HepG2 (cell line): ENCODE measurements around the gene PGM3. TPM values are rescaled to one million over a fixed set of nuclear protein-coding genes. Genes with fewer than 3 reads are reported as not detected.

Experiments
- ATAC-seq: fragments of 200-7000 bp; cut with Tn5 transposase; 3 replicates; pipeline ENCODE4 v1.9.1; 2020; ENCODE audit warnings: mild to moderate bottlenecking, moderate library complexity
- BruUV-seq: library from RNA; stranded (reverse); fragments of 400-500 nt; replicated peaks from 2 replicates; lab custom pipeline; 2021; lab: Mats Ljungman, UMichigan
- CTCF ChIA-PET: fragments of 300-600 bp; formaldehyde crosslinking; extraction: SDS; loops from one replicate; lab custom pipeline; 2021; ENCODE audit warnings: low total read pairs, inconsistent platforms, low intra/inter-chr PET ratio; lab: Yijun Ruan, JAX
- POLR2A ChIA-PET: fragments of 350-600 bp; sonication (Branson Sonifier 250); formaldehyde crosslinking; loops from one replicate; lab custom pipeline; 2020; ENCODE audit warnings: antibody characterized with exemption, inconsistent platforms; lab: Yijun Ruan, JAX
- DNase-seq: peaks from one replicate; pipeline ENCODE4 v3.0.0-alpha.2; 2015; ENCODE audit warnings: low spot score
- FAIRE-seq: peaks from 3 replicates; lab custom pipeline; 2011; peaks lifted over from hg19 to GRCh38; lab: Jason Lieb, UNC
- H2AFZ ChIP-seq: one replicate; pipeline ENCODE4 v1.6.1; 2011; ENCODE audit warnings: low read length, inconsistent platforms
- H3K27ac ChIP-seq: fragments of 300-600 bp; 3 replicates; pipeline ENCODE4 v1.8.0; 2011; ENCODE audit warnings: mixed run types, mild to moderate bottlenecking, mixed read lengths, low read length, inconsistent platforms; ENCODE audit not compliant: insufficient read depth; ENCODE audit errors: extremely low read length
- H3K27me3 ChIP-seq, 2 experiments: fragments of 200-600 bp in 1 of 2; 2 replicates in 1 of 2; 3 replicates in 1 of 2; pipeline versions ENCODE4 v1.6.0 to v1.8.0; 2011; ENCODE audit warnings: low read length in 2 of 2, mild to moderate bottlenecking in 2 of 2, moderate library complexity in 2 of 2, inconsistent platforms in 1 of 2; ENCODE audit not compliant: insufficient read depth in 2 of 2, control insufficient read depth in 1 of 2
- H3K36me3 ChIP-seq, 2 experiments: fragments of 200-600 bp in 1 of 2; replicated peaks in 1 of 2; 2 replicates in 1 of 2; 3 replicates in 1 of 2; pipeline versions ENCODE4 v1.5.1 to v1.8.0; 2011; ENCODE audit warnings: low read length in 2 of 2, inconsistent platforms in 1 of 2; ENCODE audit not compliant: insufficient read depth in 2 of 2, control insufficient read depth in 1 of 2
- H3K4me1 ChIP-seq: 2 replicates; pipeline ENCODE4 v1.5.1; 2012; ENCODE audit warnings: low read length, inconsistent platforms; ENCODE audit not compliant: insufficient read depth
- H3K4me2 ChIP-seq: 2 replicates; pipeline ENCODE4 v1.6.0; 2011; ENCODE audit warnings: low read depth, low read length, inconsistent platforms
- H3K4me3 ChIP-seq, 3 experiments: fragments of 200-600 bp in 1 of 3; sonication (generic), shearing (Covaris generic) in 1 of 3; replicated peaks in 1 of 3; 2 replicates each; pipeline ENCODE4 v1.5.1; 2011 to 2016; ENCODE audit warnings: low read length in 3 of 3, inconsistent platforms in 2 of 3, low read depth in 2 of 3, mild to moderate bottlenecking in 2 of 3, control low read depth in 1 of 3, mixed read lengths in 1 of 3; ENCODE audit not compliant: insufficient read depth in 1 of 3
- H3K79me2 ChIP-seq: one replicate; pipeline ENCODE4 v1.6.1; 2011; ENCODE audit warnings: low read length, inconsistent platforms; ENCODE audit not compliant: insufficient read depth
- H3K9ac ChIP-seq: 2 replicates; pipeline ENCODE4 v1.6.0; 2011; ENCODE audit warnings: mild to moderate bottlenecking, low read depth, low read length, inconsistent platforms; ENCODE audit not compliant: insufficient read depth
- H3K9me3 ChIP-seq: 2 replicates; pipeline ENCODE4 v1.5.1; 2012; ENCODE audit warnings: mild to moderate bottlenecking, low read length
- H4K20me1 ChIP-seq: 2 replicates; pipeline ENCODE4 v1.6.0; 2011; ENCODE audit warnings: inconsistent platforms, mild to moderate bottlenecking, low read length, moderate library complexity; ENCODE audit not compliant: insufficient read depth
- AHR ChIP-seq: IDR thresholded peaks from 2 replicates; pipeline ENCODE4 v1.6.1; 2018; ENCODE audit warnings: missing genetic modification reagents, missing compliant biosample characterization
- ATRX ChIP-seq: sonication (generic); formaldehyde crosslinking; IDR thresholded peaks from 2 replicates; pipeline ENCODE4 v1.4.0; 2020; ENCODE audit warnings: missing genetic modification reagents, borderline replicate concordance
- FOXK1 ChIP-seq: sonication (generic); formaldehyde crosslinking; IDR thresholded peaks from 2 replicates; pipeline ENCODE4 v1.4.0; 2020; ENCODE audit warnings: low read depth, missing genetic modification reagents, borderline replicate concordance
- HHEX ChIP-seq: IDR thresholded peaks from 2 replicates; pipeline ENCODE4 v1.6.1; 2016; ENCODE audit warnings: control low read depth
- ISL2 ChIP-seq: sonication (generic); formaldehyde crosslinking; IDR thresholded peaks from 2 replicates; pipeline ENCODE4 v1.5.0; 2020; ENCODE audit warnings: missing genetic modification reagents
- TRAFD1 ChIP-seq: sonication (generic); formaldehyde crosslinking; IDR thresholded peaks from 2 replicates; pipeline ENCODE4 v1.5.1; 2020; ENCODE audit warnings: missing genetic modification reagents, mild to moderate bottlenecking, borderline replicate concordance
- ZFYVE20 ChIP-seq: sonication (generic); formaldehyde crosslinking; IDR thresholded peaks from 2 replicates; pipeline ENCODE4 v1.8.0; 2023; ENCODE audit warnings: low read depth, mild to moderate bottlenecking, moderate library complexity, missing genetic modification reagents, borderline replicate concordance
- ZIK1 ChIP-seq: sonication (generic); formaldehyde crosslinking; IDR thresholded peaks from 2 replicates; pipeline ENCODE4 v1.5.0; 2020; ENCODE audit warnings: mild to moderate bottlenecking, low read depth, missing genetic modification reagents, borderline replicate concordance
- ZNF225 ChIP-seq: sonication (generic); formaldehyde crosslinking; IDR thresholded peaks from 2 replicates; pipeline ENCODE4 v1.4.0; 2020; ENCODE audit warnings: mild to moderate bottlenecking, missing genetic modification reagents
- ZNF253 ChIP-seq: sonication (generic); formaldehyde crosslinking; IDR thresholded peaks from 2 replicates; pipeline ENCODE4 v1.8.0; 2022; ENCODE audit warnings: mild to moderate bottlenecking, missing genetic modification reagents, borderline replicate concordance
- ZNF562 ChIP-seq: sonication (generic); formaldehyde crosslinking; IDR thresholded peaks from 2 replicates; pipeline ENCODE4 v1.8.0; 2022; ENCODE audit warnings: missing genetic modification reagents, borderline replicate concordance
- WGBS: methylation state at CpG from one replicate; pipeline ENCODE4 v1.1.6; 2017; ENCODE audit warnings: low lambda C conversion rate; 5-methylcytosine and 5-hydroxymethylcytosine counted together
- in situ Hi-C: cut with HindIII; loops from 2 replicates; pipeline ENCODE4 v1.10.0; 2017; ENCODE audit warnings: low pct_unique_long_range_greater_than_20kb; ENCODE audit not compliant: extremely low pct_ligation_motif_present
- intact Hi-C: fragments of 100-400 bp; cut with micrococcal nuclease; formaldehyde crosslinking; loops from one replicate; pipeline ENCODE4 v1.10.0; 2022; ENCODE audit not compliant: unreplicated experiment
- polyA plus RNA-seq, 8 experiments: library from polyadenylated mRNA; depleted of rRNA in 3 of 8; stranded (reverse) in 7 of 8; unstranded in 1 of 8; fragments of >200 nt; fragmentation: Illumina TruSeq in 4 of 8; extraction: Trizol in 4 of 8; gene quantifications; 2 replicates each; pipeline versions ENCODE4 v1.2.1 to v1.2.3, GENCODE V29; 2011 to 2016; ENCODE audit warnings: low read depth in 4 of 8, missing spikeins in 1 of 8, mixed read lengths in 1 of 8; ENCODE audit not compliant: insufficient read depth in 1 of 8
- total RNA-seq, 5 experiments: library from RNA; depleted of rRNA; stranded (reverse); fragments of >200 nt; fragmentation: Illumina TruSeq; extraction: Trizol; gene quantifications; 2 replicates each; pipeline ENCODE4 v1.2.3, GENCODE V29; 2016; ENCODE audit warnings: low read depth in 1 of 5
- TF ChIP-seq, protein P1 (sequence below), 2 experiments: sonication (generic) in 1 of 2; formaldehyde crosslinking in 1 of 2; IDR thresholded peaks; 2 replicates each; pipeline versions ENCODE4 v1.5.1 to v1.6.1; 2011 to 2020; ENCODE audit warnings: borderline replicate concordance in 1 of 2, low read depth in 1 of 2, low read length in 1 of 2, mild to moderate bottlenecking in 1 of 2, missing genetic modification reagents in 1 of 2, moderate library complexity in 1 of 2

The PGM3 gene
- total and polyA plus RNA-seq, 2 of the 13 experiments (the other 11 are each of a cell fraction or from before 2014, with no cell fraction given): 72.5 to 163 TPM

DNA sequence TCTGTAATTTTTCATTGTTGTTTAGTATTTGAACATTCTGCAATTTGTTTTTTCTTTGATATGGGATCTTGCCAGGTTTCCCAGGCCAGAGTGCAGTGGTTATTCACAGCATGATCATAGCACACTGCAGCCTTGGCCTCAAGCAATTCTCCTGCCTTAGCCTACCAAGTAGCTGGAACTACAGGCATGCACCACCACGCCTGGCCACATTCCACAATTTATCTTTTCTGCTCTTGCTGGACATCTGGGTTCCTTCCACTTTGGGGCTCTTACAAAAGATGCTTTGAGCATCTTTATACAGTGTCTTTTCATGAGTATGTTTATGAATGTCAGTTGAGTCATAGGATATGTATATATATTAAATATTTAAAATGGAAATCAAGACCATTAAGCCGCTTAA, 42.0 kb downstream of the PGM3 start (continued):
- TF ChIP-seq TRAFD1 (no peak), ZFYVE20 (CRISPR knock-in tag) (no peak), ZNF225 (CRISPR knock-in tag) (no peak), ISL2 (CRISPR knock-in tag) (no peak), HHEX (CRISPR knock-in tag) (no peak), ZNF562 (no peak), ATRX (CRISPR knock-in tag) (no peak)

DNA sequence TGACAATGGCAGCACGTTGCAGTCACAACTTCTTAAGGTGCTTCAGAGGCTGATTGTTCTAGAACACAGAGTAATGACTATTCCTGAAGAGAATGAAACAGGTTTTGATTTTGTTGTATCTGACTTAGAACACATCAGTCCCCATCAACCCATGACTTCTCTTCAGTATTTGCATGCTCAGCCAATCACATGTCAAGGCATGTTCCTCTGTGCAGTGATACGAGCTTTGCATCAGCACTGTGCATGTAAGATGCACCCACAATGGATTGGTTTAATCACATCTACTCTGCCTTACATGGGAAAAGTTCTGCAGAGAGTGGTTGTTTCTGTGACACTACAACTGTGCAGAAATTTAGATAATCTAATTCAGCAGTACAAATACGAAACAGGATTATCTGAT, 54.3 kb downstream of the PGM3 start:
- ATAC-seq (no peak), FAIRE-seq (no peak), DNase-seq (no peak)
- no peak overlapping the region for H2AFZ ChIP-seq
- no peak overlapping the region for H3K27ac ChIP-seq
- POLR2A ChIA-PET: no interaction called here
- no peak overlapping the region for H3K9ac ChIP-seq
- TF ChIP-seq FOXK1 (CRISPR knock-in tag): no peak
- TF ChIP-seq AHR: no peak
- TF ChIP-seq, protein P1, sequence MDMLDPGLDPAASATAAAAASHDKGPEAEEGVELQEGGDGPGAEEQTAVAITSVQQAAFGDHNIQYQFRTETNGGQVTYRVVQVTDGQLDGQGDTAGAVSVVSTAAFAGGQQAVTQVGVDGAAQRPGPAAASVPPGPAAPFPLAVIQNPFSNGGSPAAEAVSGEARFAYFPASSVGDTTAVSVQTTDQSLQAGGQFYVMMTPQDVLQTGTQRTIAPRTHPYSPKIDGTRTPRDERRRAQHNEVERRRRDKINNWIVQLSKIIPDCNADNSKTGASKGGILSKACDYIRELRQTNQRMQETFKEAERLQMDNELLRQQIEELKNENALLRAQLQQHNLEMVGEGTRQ (IDR thresholded peaks at IDR 0.05; ENCODE audit: low read depth, low read length): no peak
- TF ChIP-seq, protein P1 (CRISPR knock-in tag; IDR thresholded peaks at IDR 0.05; ENCODE audit: borderline replicate concordance): no peak
- TF ChIP-seq ZNF253 (CRISPR knock-in tag): no peak
- no peak for TF ChIP-seq ZIK1 (CRISPR knock-in tag)
- no peaks in the 10 kb centered on the region for H3K9me3 ChIP-seq
- CTCF ChIA-PET: no interaction called here
- H3K27me3 ChIP-seq: no peaks in the 10 kb centered on the region
- H3K4me3 ChIP-seq: no peak overlapping the region
- no peaks in the 10 kb centered on the region for H4K20me1 ChIP-seq
- in situ Hi-C loops: no loop called here
- H3K79me2 ChIP-seq: no peaks in the 10 kb centered on the region
- no TSS peak for BruUV-seq
- H3K4me1 ChIP-seq: no peaks in the 10 kb centered on the region
- no peak overlapping the region for H3K4me2 ChIP-seq
- H3K36me3 ChIP-seq: peaks cover 0 to 5% of the 10 kb centered on the region in 2 experiments; a peak in 1 of 5 replicates
- intact Hi-C loops: no loop called here
- 95% methylated on average over 3 of the region's 3 CpGs for WGBS
